ENCODE results near the gene MS4A8.

Gene MS4A8

DNA sequence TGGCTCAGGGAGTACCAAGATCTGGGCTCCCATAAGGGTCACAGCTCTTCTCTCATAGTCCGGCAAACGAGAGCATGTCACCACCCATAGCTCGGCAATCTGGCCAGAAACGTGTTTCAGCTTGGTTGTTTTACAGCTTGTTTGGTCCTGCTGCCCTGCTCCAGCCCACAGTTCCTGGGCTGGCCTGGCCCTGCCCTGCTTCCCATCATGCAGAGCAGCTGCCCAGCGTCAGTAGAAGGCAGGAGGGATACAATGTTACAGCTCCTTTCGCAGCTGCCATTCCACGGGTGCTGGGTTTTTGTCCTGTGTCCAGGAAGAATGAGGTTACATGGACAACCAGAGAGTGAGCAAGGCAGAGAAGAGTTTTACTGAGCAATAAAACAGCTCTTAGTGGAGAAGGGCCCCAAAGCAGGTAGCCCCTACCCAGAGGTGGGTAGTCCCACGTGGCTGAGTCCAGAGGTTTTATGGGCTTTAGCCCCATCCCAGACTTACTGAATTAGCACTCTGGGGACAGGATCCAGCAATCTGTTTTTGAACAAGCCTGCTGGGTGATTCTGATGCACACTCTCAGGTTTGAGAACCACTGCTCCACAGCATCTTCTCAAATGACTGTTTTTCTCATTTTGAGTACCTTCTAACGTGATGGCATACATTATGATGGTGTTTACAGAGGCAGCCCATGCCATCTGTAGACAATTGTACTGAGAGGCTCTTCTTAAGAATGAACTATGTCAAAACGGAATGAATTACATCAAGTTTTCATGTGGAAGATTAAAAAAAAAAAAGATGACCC lies 19.3 kb downstream of the MS4A8 start:
- Histone ChIP-seq H3K9me2 (replicated peaks; ENCODE audit: control insufficient read depth, low read length) (no peaks in the 10 kb centered on the region), H3K4me3 (ENCODE audit: low read length) (no peak overlapping the region), H3K4me1 (ENCODE audit: control insufficient read depth, low read length) (no peaks in the 10 kb centered on the region), H3K79me2 (ENCODE audit: control insufficient read depth, low read length) (no peaks in the 10 kb centered on the region), H3K4me2 (ENCODE audit: low read length) (no peak overlapping the region), H3K27me3 (ENCODE audit: control insufficient read depth, low read length) (no peaks in the 10 kb centered on the region), H3K9me3 (ENCODE audit: control insufficient read depth, insufficient read depth, low read length) (peaks cover 9% of the 10 kb centered on the region), H3F3A (ENCODE audit: control insufficient read depth, insufficient read depth) (no peaks in the 10 kb centered on the region), H3K36me3 (ENCODE audit: control insufficient read depth, low read length) (no peaks in the 10 kb centered on the region), H4K20me1 (ENCODE audit: control insufficient read depth, insufficient read depth, low read depth, low read length) (no peaks in the 10 kb centered on the region), H3K27ac (ENCODE audit: low read depth, low read length) (no peak overlapping the region)
- no peak for TF ChIP-seq EZH2phosphoT487 (IDR thresholded peaks at IDR 0.05; ENCODE audit: borderline replicate concordance, low read length)
- TF ChIP-seq, protein P1, sequence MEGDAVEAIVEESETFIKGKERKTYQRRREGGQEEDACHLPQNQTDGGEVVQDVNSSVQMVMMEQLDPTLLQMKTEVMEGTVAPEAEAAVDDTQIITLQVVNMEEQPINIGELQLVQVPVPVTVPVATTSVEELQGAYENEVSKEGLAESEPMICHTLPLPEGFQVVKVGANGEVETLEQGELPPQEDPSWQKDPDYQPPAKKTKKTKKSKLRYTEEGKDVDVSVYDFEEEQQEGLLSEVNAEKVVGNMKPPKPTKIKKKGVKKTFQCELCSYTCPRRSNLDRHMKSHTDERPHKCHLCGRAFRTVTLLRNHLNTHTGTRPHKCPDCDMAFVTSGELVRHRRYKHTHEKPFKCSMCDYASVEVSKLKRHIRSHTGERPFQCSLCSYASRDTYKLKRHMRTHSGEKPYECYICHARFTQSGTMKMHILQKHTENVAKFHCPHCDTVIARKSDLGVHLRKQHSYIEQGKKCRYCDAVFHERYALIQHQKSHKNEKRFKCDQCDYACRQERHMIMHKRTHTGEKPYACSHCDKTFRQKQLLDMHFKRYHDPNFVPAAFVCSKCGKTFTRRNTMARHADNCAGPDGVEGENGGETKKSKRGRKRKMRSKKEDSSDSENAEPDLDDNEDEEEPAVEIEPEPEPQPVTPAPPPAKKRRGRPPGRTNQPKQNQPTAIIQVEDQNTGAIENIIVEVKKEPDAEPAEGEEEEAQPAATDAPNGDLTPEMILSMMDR (IDR thresholded peaks at IDR 0.05; ENCODE audit: low read depth, low read length, poor library complexity, severe bottlenecking) = no peak

DNA sequence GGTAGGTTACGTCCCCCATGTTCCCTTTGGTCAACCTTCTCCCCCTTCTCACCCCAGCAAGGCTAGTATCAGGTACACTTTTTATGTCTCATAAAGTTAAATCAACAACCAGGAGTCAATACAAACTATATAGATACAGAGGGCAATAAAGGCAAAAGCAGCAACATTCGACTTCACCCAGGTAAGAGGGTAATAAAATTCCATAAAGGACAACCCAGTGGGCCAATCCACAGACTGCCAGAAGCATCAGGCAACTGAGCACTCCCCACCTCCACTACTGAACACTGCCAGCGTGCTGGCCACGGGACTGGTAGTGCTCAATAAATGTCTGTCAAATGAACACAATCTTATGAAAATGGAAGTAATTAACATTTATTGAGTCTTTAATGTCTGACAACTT lies 20.0 kb downstream of the MS4A8 start:
- Histone ChIP-seq H4K20me1 (ENCODE audit: control insufficient read depth, insufficient read depth, low read depth, low read length) (no peaks in the 10 kb centered on the region), H3K9me2 (replicated peaks; ENCODE audit: control insufficient read depth, low read length) (no peaks in the 10 kb centered on the region), H3K36me3 (ENCODE audit: control insufficient read depth, low read length) (no peaks in the 10 kb centered on the region), H3K4me2 (ENCODE audit: low read length) (no peak overlapping the region), H3K4me3 (ENCODE audit: low read length) (no peak overlapping the region), H3K27ac (ENCODE audit: low read depth, low read length) (no peak overlapping the region), H3K9me3 (ENCODE audit: control insufficient read depth, insufficient read depth, low read length) (peaks cover 9% of the 10 kb centered on the region), H3F3A (ENCODE audit: control insufficient read depth, insufficient read depth) (no peaks in the 10 kb centered on the region), H3K27me3 (ENCODE audit: control insufficient read depth, low read length) (no peaks in the 10 kb centered on the region), H3K4me1 (ENCODE audit: control insufficient read depth, low read length) (no peaks in the 10 kb centered on the region), H3K79me2 (ENCODE audit: control insufficient read depth, low read length) (no peaks in the 10 kb centered on the region)
- TF ChIP-seq, protein P1 (IDR thresholded peaks at IDR 0.05; ENCODE audit: low read depth, low read length, poor library complexity, severe bottlenecking) = no peak
- TF ChIP-seq EZH2phosphoT487 (IDR thresholded peaks at IDR 0.05; ENCODE audit: borderline replicate concordance, low read length) = no peak

DNA sequence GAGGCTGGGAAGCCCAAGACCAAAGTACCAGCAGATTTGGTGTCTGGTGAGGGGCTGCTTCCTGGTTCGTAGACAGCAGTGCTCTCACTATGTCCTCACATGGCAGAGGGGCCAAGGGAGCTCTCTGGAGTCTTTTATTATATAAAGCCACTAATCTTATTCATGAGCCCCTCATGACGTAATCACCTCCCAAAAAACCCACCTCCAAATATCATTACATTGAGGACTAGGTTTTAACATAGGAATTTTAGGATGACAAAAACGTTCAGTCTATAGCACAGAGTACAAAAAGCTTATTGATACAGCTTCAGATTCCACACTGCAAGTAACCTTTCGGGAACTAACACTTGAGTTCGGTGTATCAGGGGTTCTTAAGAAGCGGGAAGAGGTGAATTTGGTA lies 21.0 kb downstream of the MS4A8 start:
- Histone ChIP-seq H3K27ac (ENCODE audit: low read depth, low read length) (no peak overlapping the region), H3K4me3 (ENCODE audit: low read length) (no peak overlapping the region), H3K9me3 (ENCODE audit: control insufficient read depth, insufficient read depth, low read length) (peaks cover 9% of the 10 kb centered on the region), H3K4me2 (ENCODE audit: low read length) (no peak overlapping the region), H3K4me1 (ENCODE audit: control insufficient read depth, low read length) (no peaks in the 10 kb centered on the region), H3K9me2 (replicated peaks; ENCODE audit: control insufficient read depth, low read length) (no peaks in the 10 kb centered on the region), H3F3A (ENCODE audit: control insufficient read depth, insufficient read depth) (no peaks in the 10 kb centered on the region), H3K36me3 (ENCODE audit: control insufficient read depth, low read length) (no peaks in the 10 kb centered on the region), H3K27me3 (ENCODE audit: control insufficient read depth, low read length) (no peaks in the 10 kb centered on the region), H4K20me1 (ENCODE audit: control insufficient read depth, insufficient read depth, low read depth, low read length) (no peaks in the 10 kb centered on the region), H3K79me2 (ENCODE audit: control insufficient read depth, low read length) (no peaks in the 10 kb centered on the region)
- TF ChIP-seq, protein P1 (IDR thresholded peaks at IDR 0.05; ENCODE audit: low read depth, low read length, poor library complexity, severe bottlenecking) = no peak
- no peak for TF ChIP-seq EZH2phosphoT487 (IDR thresholded peaks at IDR 0.05; ENCODE audit: borderline replicate concordance, low read length)

Data from DOHH2 (cell line).